ENCODE measurements around the gene LRIF1. TPM values are rescaled to one million over a fixed set of nuclear protein-coding genes. Genes with fewer than 3 reads are reported as not detected.
"Not testable (repeated sequence)": the region's sequence is repeated elsewhere in the genome, so short reads cannot be mapped to it uniquely, and the experiment has no call there.

Gene LRIF1, protein sequence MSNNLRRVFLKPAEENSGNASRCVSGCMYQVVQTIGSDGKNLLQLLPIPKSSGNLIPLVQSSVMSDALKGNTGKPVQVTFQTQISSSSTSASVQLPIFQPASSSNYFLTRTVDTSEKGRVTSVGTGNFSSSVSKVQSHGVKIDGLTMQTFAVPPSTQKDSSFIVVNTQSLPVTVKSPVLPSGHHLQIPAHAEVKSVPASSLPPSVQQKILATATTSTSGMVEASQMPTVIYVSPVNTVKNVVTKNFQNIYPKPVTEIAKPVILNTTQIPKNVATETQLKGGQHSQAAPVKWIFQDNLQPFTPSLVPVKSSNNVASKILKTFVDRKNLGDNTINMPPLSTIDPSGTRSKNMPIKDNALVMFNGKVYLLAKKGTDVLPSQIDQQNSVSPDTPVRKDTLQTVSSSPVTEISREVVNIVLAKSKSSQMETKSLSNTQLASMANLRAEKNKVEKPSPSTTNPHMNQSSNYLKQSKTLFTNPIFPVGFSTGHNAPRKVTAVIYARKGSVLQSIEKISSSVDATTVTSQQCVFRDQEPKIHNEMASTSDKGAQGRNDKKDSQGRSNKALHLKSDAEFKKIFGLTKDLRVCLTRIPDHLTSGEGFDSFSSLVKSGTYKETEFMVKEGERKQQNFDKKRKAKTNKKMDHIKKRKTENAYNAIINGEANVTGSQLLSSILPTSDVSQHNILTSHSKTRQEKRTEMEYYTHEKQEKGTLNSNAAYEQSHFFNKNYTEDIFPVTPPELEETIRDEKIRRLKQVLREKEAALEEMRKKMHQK
- 26.4 and 33.1 TPM in 2 replicates for total RNA-seq

DNA sequence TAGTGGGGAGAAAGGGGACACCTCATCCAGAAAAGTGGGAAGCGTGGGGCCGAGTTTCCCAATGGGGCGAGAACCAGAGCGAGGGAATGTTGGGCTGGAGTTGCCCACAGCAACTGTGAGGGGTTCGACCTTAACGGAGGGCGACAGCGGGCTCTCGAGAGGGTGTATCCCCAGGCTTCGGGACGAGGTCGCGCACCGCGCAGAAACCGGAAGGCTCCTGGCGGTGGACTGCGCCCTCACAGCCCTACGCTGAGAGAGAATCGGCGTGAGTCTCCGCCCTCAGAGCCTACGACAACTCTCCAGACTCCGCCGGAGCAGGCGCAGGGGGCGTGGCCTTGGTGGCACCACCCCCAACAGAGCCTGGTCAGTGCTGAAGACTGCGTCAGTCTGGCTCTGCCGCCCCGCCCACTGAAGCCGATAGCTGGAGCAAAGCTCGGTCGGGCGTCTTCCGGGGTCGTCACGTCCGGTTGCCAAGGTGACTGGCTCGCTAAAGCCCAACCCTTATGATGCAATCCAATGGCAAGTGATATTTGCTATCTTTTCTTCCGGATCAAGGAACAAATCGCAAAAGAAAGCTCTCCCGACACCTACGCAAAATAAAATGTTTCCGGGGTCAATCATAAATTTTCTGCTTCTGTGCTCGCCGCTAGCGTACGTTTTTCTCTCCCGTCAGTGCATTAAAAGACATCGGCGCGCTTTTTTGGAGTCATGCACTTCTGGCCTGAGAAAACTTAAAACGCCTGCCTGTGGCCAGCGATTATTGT is at the start of gene LRIF1:
Gene LRIF1, minus strand, starts transcription at position 232 of the 764 bp plus-strand sequence. CDS start 234 bp downstream, outside the sequence.
- H3K4me3 ChIP-seq (ENCODE audit: low read depth, low read length), result peak within 1 kb of the TSS; percentile 75
- no peaks in the 10 kb centered on the region for H3K36me3 ChIP-seq (ENCODE audit: control insufficient read depth, insufficient read depth, low read length)
- no peaks in the 10 kb centered on the region for H3K27me3 ChIP-seq (ENCODE audit: control insufficient read depth, insufficient read depth, low read length)
- TF ChIP-seq, protein P1, sequence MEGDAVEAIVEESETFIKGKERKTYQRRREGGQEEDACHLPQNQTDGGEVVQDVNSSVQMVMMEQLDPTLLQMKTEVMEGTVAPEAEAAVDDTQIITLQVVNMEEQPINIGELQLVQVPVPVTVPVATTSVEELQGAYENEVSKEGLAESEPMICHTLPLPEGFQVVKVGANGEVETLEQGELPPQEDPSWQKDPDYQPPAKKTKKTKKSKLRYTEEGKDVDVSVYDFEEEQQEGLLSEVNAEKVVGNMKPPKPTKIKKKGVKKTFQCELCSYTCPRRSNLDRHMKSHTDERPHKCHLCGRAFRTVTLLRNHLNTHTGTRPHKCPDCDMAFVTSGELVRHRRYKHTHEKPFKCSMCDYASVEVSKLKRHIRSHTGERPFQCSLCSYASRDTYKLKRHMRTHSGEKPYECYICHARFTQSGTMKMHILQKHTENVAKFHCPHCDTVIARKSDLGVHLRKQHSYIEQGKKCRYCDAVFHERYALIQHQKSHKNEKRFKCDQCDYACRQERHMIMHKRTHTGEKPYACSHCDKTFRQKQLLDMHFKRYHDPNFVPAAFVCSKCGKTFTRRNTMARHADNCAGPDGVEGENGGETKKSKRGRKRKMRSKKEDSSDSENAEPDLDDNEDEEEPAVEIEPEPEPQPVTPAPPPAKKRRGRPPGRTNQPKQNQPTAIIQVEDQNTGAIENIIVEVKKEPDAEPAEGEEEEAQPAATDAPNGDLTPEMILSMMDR (IDR thresholded peaks at IDR 0.05; ENCODE audit: insufficient read depth, low read length, poor library complexity, severe bottlenecking), result peak; percentile 43
- peak; percentile 99 for DNase-seq (ENCODE audit: low read depth)

DNA sequence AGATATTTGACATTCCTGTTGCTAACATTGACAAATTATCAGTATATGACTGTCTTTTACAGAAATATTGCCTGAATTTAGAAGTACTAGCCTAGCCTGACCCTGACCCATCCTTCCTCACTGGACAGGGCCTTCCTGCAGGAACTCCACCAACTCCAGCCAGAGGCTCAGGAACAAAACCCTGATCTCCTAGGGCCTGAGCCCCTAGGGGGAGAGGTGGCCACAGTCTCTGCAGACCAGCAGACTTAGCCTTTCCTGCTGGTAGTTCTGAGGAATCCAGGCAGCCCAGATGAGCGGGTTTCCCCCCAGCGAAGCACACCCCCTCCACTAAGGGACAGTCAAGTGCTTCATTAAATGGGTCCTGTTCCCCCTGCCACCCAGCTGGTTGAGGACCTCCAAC is 44.3 kb upstream of the LRIF1 start:
- Histone ChIP-seq H3K4me3 (ENCODE audit: low read depth, low read length) (no peak overlapping the region), H3K27me3 (ENCODE audit: control insufficient read depth, insufficient read depth, low read length) (no peaks in the 10 kb centered on the region), H3K36me3 (ENCODE audit: control insufficient read depth, insufficient read depth, low read length) (no peaks in the 10 kb centered on the region)
- TF ChIP-seq, protein P1 (IDR thresholded peaks at IDR 0.05; ENCODE audit: insufficient read depth, low read length, poor library complexity, severe bottlenecking), result no peak
- no peak for DNase-seq (ENCODE audit: low read depth)

DNA sequence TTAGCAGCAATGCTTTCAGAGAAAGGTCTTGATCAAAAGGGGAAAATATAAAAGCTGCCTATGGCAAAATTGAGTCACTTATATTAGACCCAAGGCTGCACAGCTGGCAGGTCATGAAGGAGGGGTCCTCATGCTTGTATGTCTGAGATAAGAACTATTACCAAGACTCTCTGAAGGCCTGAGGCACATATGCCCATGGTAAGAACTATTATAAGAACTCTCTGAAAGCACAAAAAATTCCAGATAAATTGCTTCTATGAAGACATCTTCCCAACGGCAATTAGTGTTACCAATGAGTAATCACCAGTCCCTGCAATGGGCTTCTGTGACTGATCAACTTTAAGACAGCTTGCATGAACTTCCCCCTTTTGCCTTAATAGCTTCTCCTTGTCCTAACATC is 42.8 kb upstream of the LRIF1 start:
- no peak for DNase-seq (ENCODE audit: low read depth)
- Histone ChIP-seq H3K36me3 (ENCODE audit: control insufficient read depth, insufficient read depth, low read length) (no peaks in the 10 kb centered on the region), H3K27me3 (ENCODE audit: control insufficient read depth, insufficient read depth, low read length) (no peaks in the 10 kb centered on the region), H3K4me3 (ENCODE audit: low read depth, low read length) (no peak overlapping the region)
- TF ChIP-seq, protein P1 (IDR thresholded peaks at IDR 0.05; ENCODE audit: insufficient read depth, low read length, poor library complexity, severe bottlenecking), result no peak

DNA sequence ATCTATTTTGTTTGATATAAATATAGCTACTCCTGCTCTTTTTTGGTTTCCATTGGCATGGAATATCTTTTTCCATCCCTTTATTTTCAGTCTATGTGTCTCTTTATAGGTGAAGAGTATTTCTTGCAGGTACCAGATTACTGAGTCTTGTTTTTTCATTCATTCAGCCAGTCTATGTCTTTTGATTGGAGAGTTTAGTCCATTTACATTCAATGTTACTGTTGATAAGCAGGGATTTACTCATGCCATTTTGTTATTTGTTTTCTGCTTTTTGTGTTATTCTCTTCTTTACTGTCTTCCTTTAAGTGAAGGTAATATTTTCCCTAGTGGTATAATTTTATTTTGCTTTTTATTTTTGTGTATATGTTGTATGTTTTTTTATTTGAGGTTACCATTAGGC is 35.9 kb upstream of the LRIF1 start:
- not testable (repeated sequence) for H3K27me3 ChIP-seq (ENCODE audit: control insufficient read depth, insufficient read depth, low read length); H3K36me3 ChIP-seq (ENCODE audit: control insufficient read depth, insufficient read depth, low read length); DNase-seq (ENCODE audit: low read depth); H3K4me3 ChIP-seq (ENCODE audit: low read depth, low read length)

DNA sequence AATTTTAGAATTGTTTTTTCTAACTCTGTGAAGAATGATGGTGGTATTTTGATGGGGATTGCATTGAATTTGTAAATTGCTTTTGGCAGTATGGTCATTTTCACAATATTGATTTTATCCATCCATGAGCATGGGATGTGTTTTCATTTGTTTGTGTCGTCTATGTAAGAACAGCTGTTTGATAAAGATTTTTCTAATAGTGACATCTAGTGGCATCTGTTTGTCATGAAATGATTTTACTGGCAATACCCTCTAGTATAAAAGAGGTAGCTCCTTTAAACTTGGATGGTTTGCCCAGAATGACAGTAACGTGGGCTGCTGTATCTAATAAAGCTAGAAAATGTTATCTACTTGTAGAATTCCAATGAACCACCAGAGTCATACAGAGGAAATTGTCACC is 28.6 kb upstream of the LRIF1 start:
- H3K36me3 ChIP-seq (ENCODE audit: control insufficient read depth, insufficient read depth, low read length); H3K27me3 ChIP-seq (ENCODE audit: control insufficient read depth, insufficient read depth, low read length); H3K4me3 ChIP-seq (ENCODE audit: low read depth, low read length); DNase-seq (ENCODE audit: low read depth): not testable (repeated sequence)

DNA sequence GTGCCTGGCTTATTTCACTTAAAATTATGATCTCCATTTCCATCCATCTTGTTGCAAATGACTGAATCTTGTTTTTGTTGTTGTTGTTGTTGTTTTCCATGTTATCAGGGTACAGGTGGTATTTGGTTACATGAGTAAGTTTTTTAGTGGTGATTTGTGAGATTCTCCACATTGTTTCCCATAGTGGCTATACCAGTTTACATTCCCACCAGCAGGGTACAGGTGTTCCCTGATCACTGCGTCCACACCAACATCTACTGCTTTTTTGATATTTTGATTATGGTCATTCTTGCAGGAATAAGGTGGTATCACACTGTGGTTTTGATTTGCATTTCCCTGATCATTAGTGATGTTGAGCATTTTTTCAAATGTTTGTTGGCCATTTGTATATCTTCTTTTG is 27.6 kb upstream of the LRIF1 start:
- H3K36me3 ChIP-seq (ENCODE audit: control insufficient read depth, insufficient read depth, low read length); H3K27me3 ChIP-seq (ENCODE audit: control insufficient read depth, insufficient read depth, low read length); H3K4me3 ChIP-seq (ENCODE audit: low read depth, low read length); DNase-seq (ENCODE audit: low read depth): not testable (repeated sequence)

DNA sequence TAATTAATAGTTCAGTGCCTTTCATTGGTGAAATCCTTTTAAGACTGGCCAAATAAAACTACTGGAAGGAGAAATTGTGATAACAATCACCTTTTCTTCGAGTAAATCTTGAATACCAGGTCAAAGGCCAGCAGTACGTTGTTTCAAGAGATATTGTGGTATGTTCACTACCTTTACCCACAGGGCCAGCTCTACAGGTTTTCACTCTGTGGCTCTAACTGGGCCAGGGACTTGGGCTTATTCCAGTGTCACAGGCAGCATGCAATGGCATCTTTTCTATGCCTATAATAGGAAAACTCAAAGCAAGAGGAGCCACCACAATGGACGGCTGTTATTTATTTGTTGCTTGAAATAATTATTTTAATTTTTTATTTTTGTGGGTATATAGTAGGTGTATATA is 26.8 kb upstream of the LRIF1 start:
- Histone ChIP-seq H3K36me3 (ENCODE audit: control insufficient read depth, insufficient read depth, low read length) (no peaks in the 10 kb centered on the region), H3K4me3 (ENCODE audit: low read depth, low read length) (no peak overlapping the region), H3K27me3 (ENCODE audit: control insufficient read depth, insufficient read depth, low read length) (no peaks in the 10 kb centered on the region)
- no peak for DNase-seq (ENCODE audit: low read depth)
- TF ChIP-seq, protein P1 (IDR thresholded peaks at IDR 0.05; ENCODE audit: insufficient read depth, low read length, poor library complexity, severe bottlenecking), result no peak
